ENCODE data around the gene ERCC2.

Gene ERCC2

GRCh38 chr19:45370410-45371204 is at the start of gene ERCC2:
Gene ERCC2 (minus strand): TSS chr19:45370573. CDS start chr19:45370540, 33 bp downstream.
- TF ChIP-seq CTCF (IDR thresholded peaks at IDR 0.05): no peak

GRCh38 chr19:45419895-45420294 is 49.5 kb upstream of the ERCC2 start:
- TF ChIP-seq CTCF (IDR thresholded peaks at IDR 0.05): no peak

- no peak for TF ChIP-seq CTCF (IDR thresholded peaks at IDR 0.05)
These were observed 49.0 kb upstream of the ERCC2 start for GRCh38 chr19:45419396-45419795.

GRCh38 chr19:45418802-45419201 is 48.4 kb upstream of the ERCC2 start:
- TF ChIP-seq CTCF (IDR thresholded peaks at IDR 0.05): no peak

- TF ChIP-seq CTCF (IDR thresholded peaks at IDR 0.05): no peak
These were observed 46.8 kb upstream of the ERCC2 start for GRCh38 chr19:45417151-45417550.

GRCh38 chr19:45414468-45414867 is 44.1 kb upstream of the ERCC2 start:
- no peak for TF ChIP-seq CTCF (IDR thresholded peaks at IDR 0.05)

GRCh38 chr19:45413497-45413896 is 43.1 kb upstream of the ERCC2 start:
- no peak for TF ChIP-seq CTCF (IDR thresholded peaks at IDR 0.05)

- TF ChIP-seq CTCF (IDR thresholded peaks at IDR 0.05): no peak
These were observed 39.2 kb upstream of the ERCC2 start for GRCh38 chr19:45409557-45409920.
